H1 (cell line): ENCODE measurements around the gene GFOD1. TPM values are rescaled to one million over a fixed set of nuclear protein-coding genes. Genes with fewer than 3 reads are reported as not detected.
A peak's percentile ranks its signal among the peaks of the same experiment; 100 is the strongest.

ENCODE experiments used
- CTCF ChIA-PET: fragments of 300-600 bp; sonication (Branson Sonifier 250); formaldehyde crosslinking; loops from one replicate; lab custom pipeline; 2021; ENCODE audit not compliant: partially characterized antibody; lab: Charles Lee
- POLR2A ChIA-PET: fragments of 300-600 bp; sonication (Branson Sonifier 250); formaldehyde crosslinking; loops from one replicate; lab custom pipeline; 2021; ENCODE audit warnings: inconsistent platforms; ENCODE audit not compliant: partially characterized antibody; lab: Charles Lee
- DNase-seq, 2 experiments: peaks; one replicate each; pipeline versions ENCODE4 v3.0.0 to v3.0.0-alpha.2; 2010 to 2022; ENCODE audit warnings: low spot score in 2 of 2, low read depth in 1 of 2, mixed read lengths in 1 of 2
- FAIRE-seq: peaks from 2 replicates; lab custom pipeline; 2011; peaks lifted over from hg19 to GRCh38; lab: Jason Lieb, UNC
- H2AFZ ChIP-seq: 2 replicates; pipeline ENCODE4 v1.8.1; 2012; ENCODE audit warnings: low read length, inconsistent platforms
- H2AK5ac ChIP-seq: 2 replicates; pipeline ENCODE4 v1.6.1; 2013; ENCODE audit warnings: low read depth, low read length
- H2BK120ac ChIP-seq: replicated peaks from 2 replicates; pipeline ENCODE3; 2013; ENCODE audit warnings: low read depth, low read length, inconsistent platforms
- H2BK12ac ChIP-seq: 2 replicates; pipeline ENCODE4 v1.6.1; 2013; ENCODE audit warnings: low read depth, low read length
- H2BK15ac ChIP-seq: 2 replicates; pipeline ENCODE4 v1.6.1; 2013; ENCODE audit warnings: low read length
- H2BK20ac ChIP-seq: 2 replicates; pipeline ENCODE4 v1.6.1; 2013; ENCODE audit warnings: low read length
- H2BK5ac ChIP-seq: 2 replicates; pipeline ENCODE4 v1.6.1; 2013; ENCODE audit warnings: low read depth, low read length
- H3K14ac ChIP-seq: 2 replicates; pipeline ENCODE4 v1.6.1; 2013; ENCODE audit warnings: inconsistent platforms; ENCODE audit not compliant: insufficient read length
- H3K18ac ChIP-seq: 2 replicates; pipeline ENCODE4 v1.6.1; 2013; ENCODE audit warnings: low read length; ENCODE audit errors: extremely low read depth
- H3K23ac ChIP-seq: 2 replicates; pipeline ENCODE4 v1.6.1; 2013; ENCODE audit warnings: inconsistent platforms; ENCODE audit not compliant: insufficient read length
- H3K23me2 ChIP-seq: 2 replicates; pipeline ENCODE4 v1.6.1; 2013; ENCODE audit warnings: low read depth, low read length
- H3K27ac ChIP-seq: 2 replicates; pipeline ENCODE4 v1.6.1; 2011; ENCODE audit warnings: low read depth, low read length, inconsistent platforms
- H3K27me3 ChIP-seq, 4 experiments: replicated peaks in 1 of 4; 1 replicate in 1 of 4; 2 replicates in 3 of 4; pipeline versions ENCODE4 v1.6.1 to v1.8.1; 2011 to 2013; ENCODE audit warnings: low read length in 3 of 4, mild to moderate bottlenecking in 3 of 4, inconsistent platforms in 2 of 4, mixed read lengths in 2 of 4, moderate library complexity in 1 of 4; ENCODE audit not compliant: control insufficient read depth in 3 of 4, insufficient read depth in 3 of 4; ENCODE audit errors: extremely low read depth in 1 of 4
- H3K36me3 ChIP-seq, 4 experiments: 2 replicates each; pipeline versions ENCODE4 v1.6.1 to v1.8.1; 2011 to 2013; ENCODE audit warnings: mild to moderate bottlenecking in 4 of 4, low read length in 3 of 4, moderate library complexity in 2 of 4, control low read depth in 1 of 4, inconsistent platforms in 1 of 4; ENCODE audit not compliant: insufficient read depth in 4 of 4, control insufficient read depth in 2 of 4
- H3K4ac ChIP-seq: replicated peaks from 2 replicates; pipeline ENCODE3; 2013; ENCODE audit warnings: low read length, low read depth, mixed read lengths, inconsistent platforms; ENCODE audit not compliant: insufficient read length
- H3K4me1 ChIP-seq, 4 experiments: replicated peaks in 1 of 4; 1 replicate in 1 of 4; 2 replicates in 3 of 4; pipeline versions ENCODE4 v1.6.1 to v1.8.1; 2011 to 2013; ENCODE audit warnings: low read length in 3 of 4, inconsistent platforms in 2 of 4, mixed read lengths in 1 of 4; ENCODE audit not compliant: insufficient read depth in 4 of 4, control insufficient read depth in 3 of 4
- H3K4me2 ChIP-seq, 2 experiments: 2 replicates each; pipeline versions ENCODE4 v1.6.1 to v1.8.1; 2011 to 2013; ENCODE audit warnings: low read depth in 2 of 2, low read length in 2 of 2, control low read depth in 1 of 2, inconsistent platforms in 1 of 2, mild to moderate bottlenecking in 1 of 2; ENCODE audit not compliant: insufficient read depth in 1 of 2
- H3K4me3 ChIP-seq, 4 experiments: fragments of 200-600, 300-600 bp in 1 of 4; sonication (generic), shearing (Covaris generic), sonication (Bioruptor Twin) in 1 of 4; 2 replicates each; pipeline versions ENCODE4 v1.5.1 to v1.8.1; 2011 to 2016; ENCODE audit warnings: low read length in 4 of 4, low read depth in 3 of 4, control low read depth in 2 of 4, inconsistent platforms in 2 of 4, mild to moderate bottlenecking in 2 of 4, mixed read lengths in 1 of 4, moderate library complexity in 1 of 4; ENCODE audit not compliant: insufficient read depth in 2 of 4; ENCODE audit errors: extremely low read depth in 1 of 4
- H3K56ac ChIP-seq: replicated peaks from 2 replicates; pipeline ENCODE3; 2013; ENCODE audit warnings: low read depth, mild to moderate bottlenecking, mixed read lengths, low read length, inconsistent platforms; ENCODE audit not compliant: insufficient read length
- H3K79me1 ChIP-seq: 2 replicates; pipeline ENCODE4 v1.6.1; 2013; ENCODE audit warnings: low read depth, low read length, control low read depth
- H3K79me2 ChIP-seq, 2 experiments: 2 replicates each; pipeline versions ENCODE4 v1.6.1 to v1.8.1; 2012 to 2013; ENCODE audit warnings: low read length in 2 of 2, mild to moderate bottlenecking in 2 of 2, inconsistent platforms in 1 of 2; ENCODE audit not compliant: insufficient read depth in 2 of 2, control insufficient read depth in 1 of 2
- H3K9ac ChIP-seq, 4 experiments: replicated peaks in 1 of 4; 1 replicate in 1 of 4; 2 replicates in 3 of 4; pipeline versions ENCODE4 v1.6.1 to v1.8.1; 2011 to 2013; ENCODE audit warnings: low read depth in 3 of 4, low read length in 3 of 4, control low read depth in 2 of 4, mild to moderate bottlenecking in 2 of 4, moderate library complexity in 2 of 4, inconsistent platforms in 1 of 4; ENCODE audit errors: extremely low read depth in 1 of 4
- H3K9me3 ChIP-seq, 2 experiments: 2 replicates each; pipeline versions ENCODE4 v1.6.1 to v1.8.1; 2012 to 2013; ENCODE audit warnings: mild to moderate bottlenecking in 2 of 2, moderate library complexity in 2 of 2, control low read depth in 1 of 2, inconsistent platforms in 1 of 2, low read depth in 1 of 2, low read length in 1 of 2, mixed read lengths in 1 of 2; ENCODE audit not compliant: insufficient read depth in 2 of 2
- H4K20me1 ChIP-seq, 2 experiments: replicated peaks in 1 of 2; 2 replicates each; pipeline versions ENCODE3 to v1.8.1; 2011 to 2013; ENCODE audit warnings: inconsistent platforms in 2 of 2, low read length in 2 of 2, mild to moderate bottlenecking in 1 of 2; ENCODE audit not compliant: insufficient read depth in 2 of 2, control insufficient read depth in 1 of 2
- H4K5ac ChIP-seq: 2 replicates; pipeline ENCODE4 v1.6.1; 2013; ENCODE audit warnings: low read length, low read depth, mixed read lengths, inconsistent platforms; ENCODE audit not compliant: insufficient read length
- H4K8ac ChIP-seq: 2 replicates; pipeline ENCODE4 v1.8.0; 2013; ENCODE audit warnings: mild to moderate bottlenecking, moderate library complexity, low read length, inconsistent platforms; ENCODE audit not compliant: insufficient read depth; ENCODE audit errors: extremely low read depth
- H4K91ac ChIP-seq: replicated peaks from 2 replicates; pipeline ENCODE3; 2013; ENCODE audit warnings: low read length, mixed read lengths, inconsistent platforms; ENCODE audit not compliant: insufficient read length
- CBX5 ChIP-seq: fragments of 300-800, 300-1000 bp; sonication (generic); IDR thresholded peaks from 2 replicates; pipeline ENCODE4 v1.7.1; 2016; ENCODE audit warnings: antibody characterized with exemption, low read length, low read depth
- CEBPB ChIP-seq: IDR thresholded peaks from 2 replicates; pipeline ENCODE4 v1.6.1; 2012; ENCODE audit warnings: low read depth, low read length
- CHD1 ChIP-seq: IDR thresholded peaks from 2 replicates; pipeline ENCODE4 v1.6.1; 2012; ENCODE audit warnings: low read depth, low read length, improper control_type of control experiment
- CHD2 ChIP-seq: IDR thresholded peaks from 2 replicates; pipeline ENCODE4 v1.6.1; 2012; ENCODE audit warnings: low read length, improper control_type of control experiment
- CREB1 ChIP-seq: IDR thresholded peaks from 2 replicates; pipeline ENCODE4 v1.6.1; 2012; ENCODE audit warnings: inconsistent platforms
- EP300 ChIP-seq, 2 experiments: IDR thresholded peaks; 1 replicate in 1 of 2; 2 replicates in 1 of 2; pipeline ENCODE4 v1.6.1; 2011 to 2012; ENCODE audit warnings: low read depth in 2 of 2, low read length in 2 of 2, mild to moderate bottlenecking in 2 of 2, borderline replicate concordance in 1 of 2, inconsistent platforms in 1 of 2, moderate library complexity in 1 of 2
- EZH2 ChIP-seq: fragments of 200-600 bp; sonication (generic); IDR thresholded peaks from 2 replicates; pipeline ENCODE4 v1.7.1; 2012; ENCODE audit warnings: low read depth, mild to moderate bottlenecking, moderate library complexity, low read length, inconsistent platforms; ENCODE audit not compliant: severe bottlenecking
- JUND ChIP-seq: IDR thresholded peaks from 2 replicates; pipeline ENCODE4 v1.6.1; 2011; ENCODE audit warnings: mild to moderate bottlenecking, improper control_type of control experiment, low read length
- RNF2 ChIP-seq: fragments of 200-900, 300-1000 bp; sonication (generic); IDR thresholded peaks from 2 replicates; pipeline ENCODE4 v1.7.1; 2016; ENCODE audit warnings: borderline replicate concordance, low read depth, mild to moderate bottlenecking, antibody characterized with exemption, low read length; ENCODE audit not compliant: poor library complexity, severe bottlenecking; ENCODE audit errors: missing control alignments
- SAP30 ChIP-seq: fragments of 300-600 bp; sonication (generic); IDR thresholded peaks from 2 replicates; pipeline ENCODE4 v1.7.1; 2012; ENCODE audit warnings: low read length, moderate library complexity, mild to moderate bottlenecking, inconsistent platforms; ENCODE audit not compliant: insufficient read depth, insufficient replicate concordance
- TAF1 ChIP-seq: IDR thresholded peaks from 2 replicates; pipeline ENCODE4 v1.6.1; 2011; ENCODE audit warnings: mild to moderate bottlenecking, low read depth, low read length
- TBP ChIP-seq: IDR thresholded peaks from 2 replicates; pipeline ENCODE4 v1.6.1; 2011; ENCODE audit warnings: low read depth, low read length, improper control_type of control experiment
- ZNF274 ChIP-seq: IDR thresholded peaks from 2 replicates; pipeline ENCODE4 v1.7.0; 2012; ENCODE audit warnings: low read length, borderline replicate concordance; ENCODE audit errors: extremely low read depth
- WGBS, 2 experiments: shearing (Covaris generic) in 1 of 2; methylation state at CpG; one replicate each; pipeline versions ENCODE4 v1.1.6 to v1.1.7; 2013 to 2015; ENCODE audit warnings: low lambda C conversion rate in 2 of 2, mixed read lengths in 2 of 2, inconsistent platforms in 1 of 2, low coverage in 1 of 2, missing lambda C conversion rate in 1 of 2; ENCODE audit not compliant: insufficient replicate concordance in 2 of 2, insufficient coverage in 1 of 2, insufficient read length in 1 of 2; ENCODE audit errors: extremely low coverage in 1 of 2, missing lambda C conversion rate in 1 of 2; 5-methylcytosine and 5-hydroxymethylcytosine counted together
- polyA plus RNA-seq, 7 experiments: library from polyadenylated mRNA; depleted of rRNA in 3 of 7; stranded (reverse) in 5 of 7; unstranded in 2 of 7; fragments of >200 nt in 5 of 7; fragments of 200-250 nt in 2 of 7; gene quantifications; 1 replicate in 5 of 7; 2 replicates in 1 of 7; 4 replicates in 1 of 7; pipeline versions ENCODE4 v1.2.1 to v1.2.3, GENCODE V29; 2011 to 2013; ENCODE audit warnings: missing spikeins in 2 of 7, mixed read lengths in 2 of 7
- total RNA-seq: library from RNA; stranded (reverse); fragmentation: NEBNext Ultra II Directional; extraction: Animal tissue kit (Norgen Biotek cat#: 25700); gene quantifications from 2 replicates; pipeline ENCODE4 v1.2.1, GENCODE V29; 2021

The GFOD1 gene
- total and polyA plus RNA-seq, 2 of the 8 experiments (the other 6 are each of a cell fraction or from before 2014, with no cell fraction given): 2.5 to 8.8 TPM

GRCh38 chr6:13425270-13425873 lies 62.0 kb downstream of the GFOD1 start:
- Histone ChIP-seq H2AK5ac (0 out of 2 replicates have a peak overlapping the region, but pooled peaks have one; percentile 28), H3K79me2 (no peaks in the 10 kb centered on the region; a peak in 1 of 4 replicates), H2BK120ac (peak overlapping the region; percentile 27)
- TF ChIP-seq RNF2 (no peak), CHD1 (no peak), JUND (no peak), EP300 (IDR thresholded peaks at IDR 0.05; ENCODE audit: borderline replicate concordance in 1 of 2, low read depth in 2 of 2, low read length in 2 of 2) (no peak), CHD2 (no peak), CEBPB (no peak), TBP (no peak), CBX5 (no peak), TAF1 (no peak), ZNF274 (no peak), SAP30 (no peak), CREB1 (no peak), EZH2 (no peak)

More at GRCh38 chr6:13425270-13425873, 62.0 kb downstream of the GFOD1 start:
- H3K18ac ChIP-seq: no peak overlapping the region; the same call in 1 of the 2 replicates
- H3K14ac ChIP-seq: no peak overlapping the region
- peak overlapping the region; percentile 7 for H4K91ac ChIP-seq
- no peak overlapping the region for H2AFZ ChIP-seq
- no peaks in the 10 kb centered on the region for H3K27me3 ChIP-seq
- H3K56ac ChIP-seq: no peak overlapping the region
- H3K23ac ChIP-seq: no peak overlapping the region
- H3K36me3 ChIP-seq: no peaks in the 10 kb centered on the region
- no peak overlapping the region for H3K4ac ChIP-seq
- WGBS, 2 experiments: 64% methylated on average over 3 of the region's 3 CpGs; no CpG with 5 or more reads in 1 of the 2 experiments
- H2BK12ac ChIP-seq: no peak overlapping the region
- POLR2A ChIA-PET: interaction anchor here (1.1 kb wide), 1 partner anchor 14 kb away, joined by 3 read pairs; no protein-coding TSS in a partner anchor
- no peak overlapping the region for H3K4me2 ChIP-seq
- no peak overlapping the region for H4K5ac ChIP-seq
- DNase-seq (no peak), FAIRE-seq (no peak)
- peak overlapping the region; percentile 31; the same call in 1 of the 2 replicates for H2BK5ac ChIP-seq
- no peak overlapping the region for H4K8ac ChIP-seq
- no peaks in the 10 kb centered on the region for H3K9me3 ChIP-seq
- H2BK20ac ChIP-seq: peak overlapping the region; percentile 43; the same call in 1 of the 2 replicates
- no peaks in the 10 kb centered on the region for H3K23me2 ChIP-seq
- H3K27ac ChIP-seq: no peak overlapping the region
- no peaks in the 10 kb centered on the region; the same call in 1 of the 2 replicates for H3K79me1 ChIP-seq
- H4K20me1 ChIP-seq: no peaks in the 10 kb centered on the region
- peaks cover 22 to 39% (median 25%) of the 10 kb centered on the region in 4 experiments for H3K4me1 ChIP-seq
- no peak overlapping the region for H3K9ac ChIP-seq
- H2BK15ac ChIP-seq: 0 out of 2 replicates have a peak overlapping the region, but pooled peaks have one; percentile 13
- CTCF ChIA-PET: interaction anchor here (0.9 to 4.1 kb wide), 7 partner anchors 10 to 192 kb away, joined by 3 to 12 read pairs (median 4); no protein-coding TSS in a partner anchor
- H3K4me3 ChIP-seq: no peak overlapping the region
